Esophagus squamous epithelium (tissue), 4 donors: ENCODE data around the gene TMEM132D.

ENCODE experiments used
- POLR2A ChIP-seq, 4 donors: fragments of 450-650 bp; IDR thresholded peaks; one replicate each; pipeline ENCODE4 v1.6.1; 2017; ENCODE audit warnings: antibody characterized with exemption in 4 of 4, mild to moderate bottlenecking in 4 of 4, moderate library complexity in 3 of 4
- TF ChIP-seq, protein P1 (sequence below), 6 experiments: fragments of 450-650 bp in 4 of 6; fragments of 200-600 bp in 2 of 6; sonication (generic) in 2 of 6; IDR thresholded peaks; one replicate each; pipeline ENCODE4 v1.5.1; 2016 to 2019; ENCODE audit warnings: antibody characterized with exemption in 6 of 6, mild to moderate bottlenecking in 4 of 6, moderate library complexity in 4 of 6

- TF ChIP-seq, protein P1, sequence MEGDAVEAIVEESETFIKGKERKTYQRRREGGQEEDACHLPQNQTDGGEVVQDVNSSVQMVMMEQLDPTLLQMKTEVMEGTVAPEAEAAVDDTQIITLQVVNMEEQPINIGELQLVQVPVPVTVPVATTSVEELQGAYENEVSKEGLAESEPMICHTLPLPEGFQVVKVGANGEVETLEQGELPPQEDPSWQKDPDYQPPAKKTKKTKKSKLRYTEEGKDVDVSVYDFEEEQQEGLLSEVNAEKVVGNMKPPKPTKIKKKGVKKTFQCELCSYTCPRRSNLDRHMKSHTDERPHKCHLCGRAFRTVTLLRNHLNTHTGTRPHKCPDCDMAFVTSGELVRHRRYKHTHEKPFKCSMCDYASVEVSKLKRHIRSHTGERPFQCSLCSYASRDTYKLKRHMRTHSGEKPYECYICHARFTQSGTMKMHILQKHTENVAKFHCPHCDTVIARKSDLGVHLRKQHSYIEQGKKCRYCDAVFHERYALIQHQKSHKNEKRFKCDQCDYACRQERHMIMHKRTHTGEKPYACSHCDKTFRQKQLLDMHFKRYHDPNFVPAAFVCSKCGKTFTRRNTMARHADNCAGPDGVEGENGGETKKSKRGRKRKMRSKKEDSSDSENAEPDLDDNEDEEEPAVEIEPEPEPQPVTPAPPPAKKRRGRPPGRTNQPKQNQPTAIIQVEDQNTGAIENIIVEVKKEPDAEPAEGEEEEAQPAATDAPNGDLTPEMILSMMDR (IDR thresholded peaks at IDR 0.05): no peak
- no peak for TF ChIP-seq POLR2A (IDR thresholded peaks at IDR 0.05)
Measured at GRCh38 chr12:129079719-129080118, 824.1 kb downstream of the TMEM132D start.
